NT2/D1 (cell line): ENCODE results near the gene DUS3L.

Source experiments
- DNase-seq: peaks from one replicate; pipeline ENCODE4 v3.0.0-alpha.2; 2011; ENCODE audit warnings: low read depth, low spot score
- H3K27me3 ChIP-seq: 2 replicates; pipeline ENCODE4 v1.6.0; 2011; ENCODE audit warnings: mild to moderate bottlenecking; ENCODE audit not compliant: insufficient read length, insufficient read depth
- H3K36me3 ChIP-seq: 2 replicates; pipeline ENCODE4 v1.6.1; 2011; ENCODE audit warnings: mild to moderate bottlenecking, low read length, mixed read lengths; ENCODE audit not compliant: insufficient read depth, insufficient read length
- H3K4me1 ChIP-seq: 2 replicates; pipeline ENCODE4 v1.5.1; 2011; ENCODE audit not compliant: insufficient read depth, insufficient read length
- H3K4me3 ChIP-seq: 2 replicates; pipeline ENCODE4 v1.5.1; 2011; ENCODE audit warnings: low read depth; ENCODE audit not compliant: insufficient read length
- H3K9ac ChIP-seq: 2 replicates; pipeline ENCODE4 v1.6.0; 2011; ENCODE audit warnings: low read depth; ENCODE audit not compliant: insufficient read length
- H3K9me3 ChIP-seq: 2 replicates; pipeline ENCODE4 v1.5.1; 2011; ENCODE audit warnings: mild to moderate bottlenecking, low read length; ENCODE audit not compliant: insufficient read depth
- SUZ12 ChIP-seq: IDR thresholded peaks from 2 replicates; pipeline ENCODE4 v1.6.1; 2011; ENCODE audit not compliant: insufficient read length, insufficient read depth; ENCODE audit errors: extremely low read depth
- YY1 ChIP-seq: IDR thresholded peaks from 2 replicates; pipeline ENCODE4 v1.6.1; 2011; ENCODE audit not compliant: insufficient read length, insufficient read depth
- ZNF274 ChIP-seq: IDR thresholded peaks from 2 replicates; pipeline ENCODE4 v1.6.1; 2011; ENCODE audit warnings: mild to moderate bottlenecking, low read depth, low read length

Gene DUS3L

GRCh38 chr19:5831159-5831558, 40.2 kb upstream of the DUS3L start:
- peaks cover 16% of the 10 kb centered on the region for H3K4me1 ChIP-seq
- H3K27me3 ChIP-seq, result peaks cover 6% of the 10 kb centered on the region
- H3K4me3 ChIP-seq, result no peak overlapping the region
- no peaks in the 10 kb centered on the region for H3K9me3 ChIP-seq
- H3K9ac ChIP-seq, result no peak overlapping the region
- TF ChIP-seq SUZ12 (no peak), YY1 (no peak), ZNF274 (no peak)
- H3K36me3 ChIP-seq, result no peaks in the 10 kb centered on the region
- DNase-seq, result no peak

GRCh38 chr19:5829567-5830310, 38.8 kb upstream of the DUS3L start:
- Histone ChIP-seq H3K4me3 (peak overlapping the region; percentile 97), H3K27me3 (peaks cover under 1% of the 10 kb centered on the region), H3K4me1 (peaks cover 18% of the 10 kb centered on the region), H3K9ac (peak overlapping the region; percentile 61), H3K9me3 (no peaks in the 10 kb centered on the region), H3K36me3 (no peaks in the 10 kb centered on the region)
- TF ChIP-seq SUZ12 (no peak), ZNF274 (no peak), YY1 (no peak)
- DNase-seq, result no peak

GRCh38 chr19:5828661-5829566, 38.0 kb upstream of the DUS3L start:
- peak overlapping the region; percentile 97 for H3K4me3 ChIP-seq
- no peaks in the 10 kb centered on the region for H3K27me3 ChIP-seq
- H3K4me1 ChIP-seq, result peaks cover 18% of the 10 kb centered on the region
- no peaks in the 10 kb centered on the region for H3K9me3 ChIP-seq
- TF ChIP-seq ZNF274, result no peak
- TF ChIP-seq SUZ12, result no peak
- TF ChIP-seq YY1, result no peak
- H3K9ac ChIP-seq, result peak overlapping the region; percentile 100
- no peaks in the 10 kb centered on the region for H3K36me3 ChIP-seq
- DNase-seq, result no peak

- Histone ChIP-seq H3K9ac (peak overlapping the region; percentile 100), H3K36me3 (no peaks in the 10 kb centered on the region), H3K4me1 (peaks cover 22% of the 10 kb centered on the region), H3K27me3 (no peaks in the 10 kb centered on the region), H3K4me3 (peak overlapping the region; percentile 97), H3K9me3 (no peaks in the 10 kb centered on the region)
- TF ChIP-seq SUZ12, result no peak
- no peak for TF ChIP-seq ZNF274
- no peak for TF ChIP-seq YY1
- peak; percentile 89 for DNase-seq
Measured at GRCh38 chr19:5827891-5828660, 37.1 kb upstream of the DUS3L start.

- Histone ChIP-seq H3K27me3 (no peaks in the 10 kb centered on the region), H3K9me3 (no peaks in the 10 kb centered on the region), H3K4me3 (peak overlapping the region; percentile 97), H3K9ac (peak overlapping the region; percentile 72), H3K36me3 (no peaks in the 10 kb centered on the region), H3K4me1 (peaks cover 22% of the 10 kb centered on the region)
- TF ChIP-seq YY1 (no peak), ZNF274 (no peak), SUZ12 (no peak)
- no peak for DNase-seq
Measured at GRCh38 chr19:5827342-5827890, 36.5 kb upstream of the DUS3L start.

- Histone ChIP-seq H3K27me3 (no peaks in the 10 kb centered on the region), H3K9ac (no peak overlapping the region), H3K4me1 (peaks cover 22% of the 10 kb centered on the region), H3K4me3 (no peak overlapping the region), H3K36me3 (no peaks in the 10 kb centered on the region), H3K9me3 (no peaks in the 10 kb centered on the region)
- DNase-seq, result no peak
- TF ChIP-seq YY1 (no peak), ZNF274 (no peak), SUZ12 (no peak)
Measured at GRCh38 chr19:5826531-5827341, 35.8 kb upstream of the DUS3L start.
